ENCODE data around the gene MRPL57. TPM values are rescaled to one million over a fixed set of nuclear protein-coding genes. Genes with fewer than 3 reads are reported as not detected.
"Not testable (repeated sequence)": the region's sequence is repeated elsewhere in the genome, so short reads cannot be mapped to it uniquely, and the experiment has no call there.

The MRPL57 gene
- total RNA-seq, 1 experiment from 2014 or later = 29.4 TPM

GRCh38 chr13:21152251-21152899 lies 24.1 kb upstream of the MRPL57 start (continued):
- no peak for TF ChIP-seq ATF6 (CRISPR knock-in tag; IDR thresholded peaks at IDR 0.05)
- no peak for TF ChIP-seq ZNF416 (CRISPR knock-in tag; IDR thresholded peaks at IDR 0.05)
- TF ChIP-seq ZNF425 (CRISPR knock-in tag; conservative IDR thresholded peaks at IDR 0.05) = no peak
- no peak for TF ChIP-seq ATF2 (CRISPR knock-in tag; IDR thresholded peaks at IDR 0.05; ENCODE audit: borderline replicate concordance, low read depth)
- TF ChIP-seq IRF2 (CRISPR knock-in tag; IDR thresholded peaks at IDR 0.05; ENCODE audit: borderline replicate concordance, low read depth) = no peak
- TF ChIP-seq E2F5 (CRISPR knock-in tag; IDR thresholded peaks at IDR 0.05) = no peak

- no peak overlapping the region for H3K27ac Mint-ChIP-seq
Observed at GRCh38 chr13:21164631-21165030, 11.8 kb upstream of the MRPL57 start.

GRCh38 chr13:21165606-21166005 lies 10.9 kb upstream of the MRPL57 start:
- H3K27ac Mint-ChIP-seq; POLR2A ChIA-PET; H3K27me3 Mint-ChIP-seq (ENCODE audit: low read depth); ATAC-seq; H3K9me3 Mint-ChIP-seq; H3K4me3 Mint-ChIP-seq; H3K4me1 Mint-ChIP-seq; DNase-seq (ENCODE audit: low spot score): not testable (repeated sequence)
- peaks cover 48% of the 10 kb centered on the region for H3K36me3 Mint-ChIP-seq
- CTCF ChIA-PET = interaction anchor here (0.7 to 0.8 kb wide), 2 partner anchors 112 to 222 kb away, joined by 3 read pairs; no protein-coding TSS in a partner anchor

More at GRCh38 chr13:21164631-21165030, 11.8 kb upstream of the MRPL57 start:
- H3K27me3 Mint-ChIP-seq (ENCODE audit: low read depth) = no peaks in the 10 kb centered on the region
- no peak for ATAC-seq
- peaks cover 49% of the 10 kb centered on the region for H3K36me3 Mint-ChIP-seq
- ChIA-PET CTCF (no interaction called here), POLR2A (no interaction called here)
- H3K4me1 Mint-ChIP-seq = 0 out of 2 replicates have a peak, but pooled peaks cover 3% of the 10 kb centered on the region
- H3K4me3 Mint-ChIP-seq = no peak overlapping the region
- no peaks in the 10 kb centered on the region for H3K9me3 Mint-ChIP-seq
- no peak for TF ChIP-seq IRF2 (CRISPR knock-in tag; IDR thresholded peaks at IDR 0.05; ENCODE audit: borderline replicate concordance, low read depth)
- TF ChIP-seq ZNF263 (CRISPR knock-in tag; IDR thresholded peaks at IDR 0.05; ENCODE audit: low read depth) = no peak
- TF ChIP-seq HMGXB4 (CRISPR knock-in tag; IDR thresholded peaks at IDR 0.05) = no peak
- TF ChIP-seq KAT7 (CRISPR knock-in tag; IDR thresholded peaks at IDR 0.05; ENCODE audit: borderline replicate concordance) = no peak
- no peak for TF ChIP-seq SOX15 (CRISPR knock-in tag; IDR thresholded peaks at IDR 0.05)
- no peak for TF ChIP-seq E2F1 (CRISPR knock-in tag; IDR thresholded peaks at IDR 0.05)
- no peak for TF ChIP-seq ZBTB21 (CRISPR knock-in tag; IDR thresholded peaks at IDR 0.05; ENCODE audit: borderline replicate concordance)
- DNase-seq (ENCODE audit: low spot score) = no peak

Measured in WTC11 (cell line).